AG04449 (cell line): ENCODE results near the gene CCDC142.

Experiments
- CTCF ChIA-PET: fragments of 350-600 bp; formaldehyde crosslinking; extraction: SDS; loops from one replicate; lab custom pipeline; 2021; ENCODE audit warnings: antibody characterized with exemption; lab: Yijun Ruan, JAX
- POLR2A ChIA-PET: fragments of 400-600, 350-600 bp; formaldehyde crosslinking; extraction: SDS; loops from one replicate; lab custom pipeline; 2020; ENCODE audit warnings: antibody characterized with exemption, inconsistent platforms; lab: Yijun Ruan, JAX
- DNase-seq: peaks from one replicate; pipeline ENCODE4 v3.0.0-alpha.2; 2010; ENCODE audit warnings: low read depth, low spot score
- H3K4me3 ChIP-seq: 2 replicates; pipeline ENCODE4 v1.5.1; 2011; ENCODE audit warnings: low read depth, mild to moderate bottlenecking, control low read depth, low read length
- TF ChIP-seq, protein P1 (sequence below): IDR thresholded peaks from one replicate; pipeline ENCODE4 v1.5.1; 2011; ENCODE audit warnings: mild to moderate bottlenecking, moderate library complexity, low read length, control low read depth, inconsistent platforms; ENCODE audit not compliant: insufficient read depth; ENCODE audit errors: missing control alignments

Gene CCDC142

DNA sequence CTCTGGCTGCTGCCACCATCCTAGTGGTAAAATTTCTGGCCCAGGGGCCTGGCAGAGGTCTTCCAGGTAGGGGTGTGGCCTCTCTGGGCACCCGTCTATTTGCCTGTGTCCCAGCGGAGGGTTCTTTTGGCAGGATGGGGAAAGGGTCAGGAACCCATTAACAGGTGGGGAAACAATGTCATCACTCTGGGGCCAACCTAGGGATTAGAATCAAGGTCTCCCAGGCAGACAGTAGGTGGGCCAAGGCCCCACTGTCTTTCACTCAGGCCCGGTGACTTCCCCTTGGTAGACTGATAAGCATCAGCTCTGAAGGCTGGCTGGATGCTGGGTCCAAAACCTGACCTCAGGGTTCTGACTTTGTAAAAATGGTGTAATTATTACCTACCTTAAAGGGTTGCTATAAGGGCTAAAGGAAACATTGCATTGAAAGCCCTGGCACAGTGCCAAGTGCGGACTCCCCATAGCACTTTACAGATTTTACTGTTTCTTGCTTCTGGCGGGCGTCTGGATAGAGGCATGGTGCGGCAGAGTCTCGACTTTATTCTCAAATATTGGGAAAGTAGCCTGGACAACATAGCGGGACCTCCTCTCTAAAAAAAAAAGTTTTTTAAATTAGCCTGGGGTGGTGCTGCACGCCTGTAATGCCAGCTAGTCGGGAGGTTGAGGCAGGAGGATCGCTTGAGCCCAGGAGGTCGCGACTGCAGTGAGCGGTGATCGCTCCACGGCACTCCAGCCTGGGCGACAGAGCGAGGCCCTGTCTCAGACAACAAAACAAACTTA, 14.4 kb upstream of the CCDC142 start:
- POLR2A ChIA-PET, result interaction anchor here (1.2 kb wide), 1 partner anchor 25 kb away, joined by 4 read pairs; the partner anchor contains the start of gene MRPL53
- DNase-seq, result no peak
- CTCF ChIA-PET, result interaction anchor here (1.5 to 13.6 kb wide), 3 partner anchors 11 to 90 kb away, joined by 3 to 202 read pairs (median 29); partner anchors contain the start of genes CCDC142, PCGF1 and TTC31
- TF ChIP-seq, protein P1, sequence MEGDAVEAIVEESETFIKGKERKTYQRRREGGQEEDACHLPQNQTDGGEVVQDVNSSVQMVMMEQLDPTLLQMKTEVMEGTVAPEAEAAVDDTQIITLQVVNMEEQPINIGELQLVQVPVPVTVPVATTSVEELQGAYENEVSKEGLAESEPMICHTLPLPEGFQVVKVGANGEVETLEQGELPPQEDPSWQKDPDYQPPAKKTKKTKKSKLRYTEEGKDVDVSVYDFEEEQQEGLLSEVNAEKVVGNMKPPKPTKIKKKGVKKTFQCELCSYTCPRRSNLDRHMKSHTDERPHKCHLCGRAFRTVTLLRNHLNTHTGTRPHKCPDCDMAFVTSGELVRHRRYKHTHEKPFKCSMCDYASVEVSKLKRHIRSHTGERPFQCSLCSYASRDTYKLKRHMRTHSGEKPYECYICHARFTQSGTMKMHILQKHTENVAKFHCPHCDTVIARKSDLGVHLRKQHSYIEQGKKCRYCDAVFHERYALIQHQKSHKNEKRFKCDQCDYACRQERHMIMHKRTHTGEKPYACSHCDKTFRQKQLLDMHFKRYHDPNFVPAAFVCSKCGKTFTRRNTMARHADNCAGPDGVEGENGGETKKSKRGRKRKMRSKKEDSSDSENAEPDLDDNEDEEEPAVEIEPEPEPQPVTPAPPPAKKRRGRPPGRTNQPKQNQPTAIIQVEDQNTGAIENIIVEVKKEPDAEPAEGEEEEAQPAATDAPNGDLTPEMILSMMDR, result no peak
- no peak overlapping the region for H3K4me3 ChIP-seq

DNA sequence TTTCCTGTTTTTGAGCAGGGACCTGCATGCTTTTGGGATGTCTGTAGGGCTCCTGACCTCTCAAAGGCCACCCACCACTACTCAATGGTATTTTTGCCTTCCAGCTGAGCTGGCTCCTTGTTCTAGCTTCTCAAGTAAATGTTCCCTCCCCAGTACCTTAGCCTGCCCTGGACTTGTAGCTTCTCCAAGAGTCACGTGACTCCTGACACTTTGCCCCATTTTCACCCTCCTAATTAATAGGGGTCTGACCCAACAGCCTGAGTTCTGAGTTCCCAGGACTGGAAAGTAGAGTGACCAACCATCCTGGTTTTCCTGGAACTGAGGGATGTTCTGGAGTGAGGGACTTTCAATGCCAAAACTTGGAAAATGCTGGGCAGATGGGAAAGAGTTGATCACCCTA, 12.6 kb upstream of the CCDC142 start:
- ChIA-PET CTCF (interaction anchor here (2.1 kb wide), 1 partner anchor 12 kb away, joined by 6 read pairs; the partner anchor contains the start of genes CCDC142 and TTC31), POLR2A (no interaction called here)
- no peak overlapping the region for H3K4me3 ChIP-seq
- TF ChIP-seq, protein P1, result no peak
- no peak for DNase-seq

DNA sequence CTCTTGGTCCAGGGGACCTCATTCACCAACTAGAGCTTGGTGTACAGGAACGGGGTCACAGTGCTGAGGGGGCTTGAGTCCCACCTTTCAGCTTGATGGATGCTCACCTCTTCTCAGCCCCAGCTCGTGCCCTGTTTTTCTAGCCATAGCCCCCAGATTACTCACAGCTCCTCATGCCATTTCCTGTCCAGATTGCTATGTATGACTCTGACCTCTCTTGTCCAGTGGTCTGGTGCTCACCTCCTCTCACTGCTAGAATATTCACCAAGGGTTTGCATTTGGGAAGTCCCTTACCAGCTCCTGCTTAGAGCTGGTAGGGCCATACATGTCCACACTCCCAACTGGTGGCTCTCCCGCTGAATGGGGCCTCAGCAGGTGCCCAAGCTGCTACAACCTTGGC, 10.7 kb upstream of the CCDC142 start:
- TF ChIP-seq, protein P1, result no peak
- CTCF ChIA-PET, result interaction anchor here (0.7 to 15.3 kb wide), 4 partner anchors 8 to 90 kb away, joined by 3 to 401 read pairs (median 12); partner anchors contain the start of genes CCDC142 and TTC31
- POLR2A ChIA-PET, result interaction anchor here (0.9 to 1.1 kb wide), 2 partner anchors 13 to 21 kb away, joined by 3 read pairs; partner anchors contain the start of genes MRPL53 and PCGF1
- no peak for DNase-seq
- H3K4me3 ChIP-seq, result no peak overlapping the region

DNA sequence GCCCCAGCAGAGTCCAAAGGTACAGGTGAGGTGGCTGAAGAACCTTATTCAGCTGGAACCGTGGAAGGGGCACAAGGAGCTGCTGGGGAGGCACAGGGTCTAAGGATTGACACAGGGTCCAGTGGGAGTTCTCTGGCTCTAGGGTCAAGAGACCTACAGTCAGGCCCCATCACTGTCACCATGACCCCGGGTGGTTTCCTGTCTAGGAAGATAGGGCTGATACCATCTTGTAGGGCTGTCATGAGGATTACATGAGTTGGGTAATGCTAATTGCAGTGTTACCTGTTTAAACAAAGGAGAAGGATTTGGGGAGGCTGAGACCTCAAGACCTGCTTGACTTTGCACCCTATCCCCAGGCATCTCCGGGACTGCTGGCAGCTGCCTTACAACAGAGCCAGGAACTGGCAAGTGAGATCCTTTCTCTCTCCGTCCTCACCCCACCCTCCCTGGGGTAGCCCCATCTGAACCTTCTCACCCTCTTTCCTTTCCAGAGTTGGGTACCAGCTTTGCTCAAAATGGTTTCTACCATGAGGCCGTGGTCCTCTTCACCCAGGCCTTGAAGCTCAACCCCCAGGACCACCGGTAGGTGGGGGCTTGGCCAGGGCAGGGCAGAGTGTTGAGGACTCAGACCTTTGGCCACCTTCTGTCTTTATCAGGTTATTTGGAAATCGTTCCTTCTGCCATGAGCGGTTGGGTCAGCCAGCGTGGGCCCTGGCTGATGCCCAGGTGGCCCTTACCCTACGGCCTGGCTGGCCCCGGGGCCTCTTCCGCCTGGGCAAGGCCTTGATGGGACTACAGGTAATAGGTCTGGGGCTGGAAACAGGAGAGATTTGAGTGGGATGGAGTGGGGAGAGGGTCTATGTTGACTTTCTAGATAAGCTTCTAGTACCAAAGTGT, 9.1 kb upstream of the CCDC142 start:
- ChIA-PET CTCF (interaction anchor here (2.7 to 15.3 kb wide), 2 partner anchors 8 to 92 kb away, joined by 22 to 401 read pairs; partner anchors contain the start of genes CCDC142 and TTC31), POLR2A (no interaction called here)
- TF ChIP-seq, protein P1, result no peak
- no peak for DNase-seq
- no peak overlapping the region for H3K4me3 ChIP-seq

DNA sequence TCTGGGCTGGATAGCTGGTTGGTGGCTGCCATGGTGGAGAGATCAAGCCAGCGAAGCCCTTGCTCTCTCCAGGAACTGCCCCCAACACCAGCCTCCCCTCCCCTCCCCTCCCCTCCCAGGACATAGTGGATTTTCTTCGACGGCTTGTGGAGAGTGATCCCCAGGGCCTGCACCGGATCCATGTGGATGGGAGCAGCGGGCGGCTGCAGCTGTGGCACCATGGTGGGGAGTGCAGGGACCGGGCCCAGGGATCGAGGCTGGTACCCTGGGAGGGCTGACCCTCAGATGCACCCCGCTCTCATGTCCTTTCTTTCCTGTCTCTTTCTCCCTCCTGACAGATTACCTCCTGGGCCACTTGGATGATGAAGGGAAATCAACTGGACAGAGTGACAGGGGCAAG, 7.1 kb upstream of the CCDC142 start:
- ChIA-PET CTCF (interaction anchor here (0.8 to 15.3 kb wide), 5 partner anchors 9 to 98 kb away, joined by 3 to 401 read pairs (median 3); no protein-coding TSS in a partner anchor), POLR2A (interaction anchor here (1.1 kb wide), 1 partner anchor 9 kb away, joined by 3 read pairs; no protein-coding TSS in a partner anchor)
- TF ChIP-seq, protein P1, result no peak

More for the DNA sequence above, 7.1 kb upstream of the CCDC142 start:
- DNase-seq, result no peak
- no peak overlapping the region for H3K4me3 ChIP-seq
